Thoracic aorta (tissue), 2 donors: ENCODE data around the gene NFE2. TPM values are rescaled to one million over a fixed set of nuclear protein-coding genes. Genes with fewer than 3 reads are reported as not detected.

Experiments
- ATAC-seq: fragments of 150-250 bp; one replicate; pipeline ENCODE4 v1.8.0; 2017; ENCODE audit warnings: low read depth; ENCODE audit not compliant: insufficient number of reproducible peaks, low FRiP score
- DNase-seq: peaks from one replicate; pipeline ENCODE4 v3.0.0-alpha.2; 2020; ENCODE audit warnings: low spot score
- H3K27ac ChIP-seq, 2 donors: fragments of 200-600 bp; sonication (generic); 1 replicate in 1 of 2; 2 replicates in 1 of 2; pipeline ENCODE4 v1.5.1; 2016; ENCODE audit warnings: mild to moderate bottlenecking in 2 of 2, moderate library complexity in 2 of 2
- H3K27me3 ChIP-seq: fragments of 200-600 bp; sonication (generic); replicated peaks from 2 replicates; pipeline ENCODE4 v1.6.0; 2016; ENCODE audit warnings: mild to moderate bottlenecking; ENCODE audit not compliant: insufficient read depth
- H3K36me3 ChIP-seq: fragments of 200-600 bp; sonication (generic); one replicate; pipeline ENCODE4 v1.5.1; 2016
- H3K4me1 ChIP-seq, 2 donors: fragments of 200-600 bp; sonication (generic); 1 replicate in 1 of 2; 2 replicates in 1 of 2; pipeline versions ENCODE4 v1.5.1 to v1.6.0; 2016; ENCODE audit warnings: low read depth in 2 of 2, mild to moderate bottlenecking in 1 of 2; ENCODE audit not compliant: control insufficient read depth in 1 of 2
- H3K4me3 ChIP-seq: fragments of 200-600 bp; sonication (generic); 2 replicates; pipeline ENCODE4 v1.5.1; 2016; ENCODE audit warnings: mild to moderate bottlenecking
- H3K9me3 ChIP-seq: fragments of 200-600 bp; sonication (generic); 2 replicates; pipeline ENCODE4 v1.5.1; 2016
- CTCF ChIP-seq: fragments of 200-600 bp; sonication (generic); IDR thresholded peaks from one replicate; pipeline ENCODE4 v1.5.1; 2019; ENCODE audit warnings: antibody characterized with exemption
- total RNA-seq, 2 donors: library from RNA; depleted of rRNA; stranded (reverse); fragments of >200 nt; gene quantifications; one replicate each; pipeline versions ENCODE4 v1.1.0 to v1.2.3, GENCODE V29; 2016

The NFE2 gene
- total RNA-seq, 2 donors from 2014 or later = 1.8 TPM; not detected in 1

- Histone ChIP-seq H3K4me3 (no peak overlapping the region), H3K36me3 (peaks cover 18% of the 10 kb centered on the region), H3K4me1 (no peaks in the 10 kb centered on the region), H3K27ac (no peak overlapping the region), H3K27me3 (no peaks in the 10 kb centered on the region), H3K9me3 (no peaks in the 10 kb centered on the region)
- no peak for TF ChIP-seq CTCF
- DNase-seq (no peak), ATAC-seq (no peak)
Measured at GRCh38 chr12:54249489-54249888, 51.3 kb downstream of the NFE2 start.

GRCh38 chr12:54246011-54246641, 54.7 kb downstream of the NFE2 start:
- Histone ChIP-seq H3K27ac (no peak overlapping the region), H3K4me3 (no peak overlapping the region), H3K27me3 (no peaks in the 10 kb centered on the region), H3K36me3 (peaks cover 40% of the 10 kb centered on the region), H3K9me3 (no peaks in the 10 kb centered on the region), H3K4me1 (no peaks in the 10 kb centered on the region)
- ATAC-seq (no peak), DNase-seq (no peak)
- no peak for TF ChIP-seq CTCF

Other genes with a start within 250 kb of the NFE2 start
- gene HOXC4, start 247.2 kb downstream of the NFE2 start, total RNA-seq = 1 to 10 TPM in 1 of 2 donors, not detected in 1; 1.2 TPM
- 10 to 100 TPM; 29.4 to 39.3 TPM for gene SMUG1, start 112.0 kb downstream of the NFE2 start, total RNA-seq
- gene CBX5, start 20.9 kb downstream of the NFE2 start, total RNA-seq = 10 to 100 TPM; 37.6 to 52.7 TPM
- 100 to 1,000 TPM; 219 to 695 TPM for gene HNRNPA1, start 20.3 kb downstream of the NFE2 start, total RNA-seq
- gene COPZ1, start 24.1 kb upstream of the NFE2 start, total RNA-seq = 10 to 100 TPM; 38.7 to 59.4 TPM
- gene GPR84, start 63.5 kb upstream of the NFE2 start, total RNA-seq = 1 to 10 TPM in 1 of 2 donors, under 1 TPM in 1; 0.95 to 2.3 TPM
- gene ZNF385A, start 83.7 kb upstream of the NFE2 start, total RNA-seq = 10 to 100 TPM in 1 of 2 donors, 1 to 10 TPM in 1; 7.4 to 19.0 TPM
- gene ITGA5, start 118.3 kb upstream of the NFE2 start, total RNA-seq = 100 to 1,000 TPM; 752 to 847 TPM
- gene GTSF1, start 172.6 kb upstream of the NFE2 start, total RNA-seq = not detected
- gene NCKAP1L, start 196.7 kb upstream of the NFE2 start, total RNA-seq = 10 to 100 TPM; 29.6 to 41.3 TPM
- 10 to 100 TPM; 35.5 to 39.2 TPM for gene PDE1B, start 248.6 kb upstream of the NFE2 start, total RNA-seq